ENCODE data around the gene KIAA0232.

The KIAA0232 gene

GRCh38 chr4:6926681-6927478, 144.4 kb downstream of the KIAA0232 start:
- Histone ChIP-seq H3K4me3 (ENCODE audit: low read depth, low read length) (no peak overlapping the region), H3K27me3 (ENCODE audit: control insufficient read depth, insufficient read depth, low read length) (no peaks in the 10 kb centered on the region), H3K9me3 (ENCODE audit: control insufficient read depth, insufficient read depth, low read length) (no peaks in the 10 kb centered on the region), H3K9ac (ENCODE audit: low read depth, low read length) (no peak overlapping the region), H3K27ac (ENCODE audit: low read depth, low read length) (no peak overlapping the region), H3K36me3 (ENCODE audit: control insufficient read depth, insufficient read depth, low read length) (peaks cover 18% of the 10 kb centered on the region), H3K4me1 (ENCODE audit: control insufficient read depth, insufficient read depth, low read length) (peaks cover 8% of the 10 kb centered on the region; the same call in 1 of the 2 replicates)

- H3K9ac ChIP-seq (ENCODE audit: low read depth, low read length), result no peak overlapping the region
- peaks cover 8% of the 10 kb centered on the region; the same call in 1 of the 2 replicates for H3K4me1 ChIP-seq (ENCODE audit: control insufficient read depth, insufficient read depth, low read length)
- peaks cover 18% of the 10 kb centered on the region for H3K36me3 ChIP-seq (ENCODE audit: control insufficient read depth, insufficient read depth, low read length)
- no peak overlapping the region for H3K4me3 ChIP-seq (ENCODE audit: low read depth, low read length)
- no peaks in the 10 kb centered on the region for H3K9me3 ChIP-seq (ENCODE audit: control insufficient read depth, insufficient read depth, low read length)
- no peaks in the 10 kb centered on the region for H3K27me3 ChIP-seq (ENCODE audit: control insufficient read depth, insufficient read depth, low read length)
- H3K27ac ChIP-seq (ENCODE audit: low read depth, low read length), result no peak overlapping the region
These were observed 145.6 kb downstream of the KIAA0232 start for GRCh38 chr4:6928081-6928480.

DNA sequence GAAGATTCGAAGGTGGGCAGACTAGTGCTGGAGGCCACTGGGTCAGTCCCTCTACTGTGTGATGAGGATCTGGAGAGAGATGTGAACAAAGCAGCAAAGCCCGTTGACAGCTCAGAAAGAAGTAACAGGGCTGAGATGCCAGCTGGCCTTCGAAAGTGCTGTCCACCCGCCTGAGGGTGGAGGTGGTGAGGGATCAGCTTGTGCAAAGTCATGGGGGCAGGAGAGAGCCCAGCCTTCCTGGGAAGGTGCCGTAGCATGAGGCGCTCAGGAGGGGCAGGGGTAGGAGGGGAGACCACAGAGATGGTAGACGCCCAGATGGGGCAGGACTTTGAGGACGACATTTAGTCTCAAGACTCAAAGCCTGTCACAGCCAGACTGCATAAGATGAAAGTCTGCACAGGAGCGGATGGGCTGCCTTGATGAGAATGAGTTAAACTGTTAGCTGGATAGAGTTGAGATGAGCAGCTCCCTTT, 146.8 kb downstream of the KIAA0232 start:
- no peak overlapping the region for H3K9ac ChIP-seq (ENCODE audit: low read depth, low read length)
- H3K27me3 ChIP-seq (ENCODE audit: control insufficient read depth, insufficient read depth, low read length), result no peaks in the 10 kb centered on the region
- H3K4me1 ChIP-seq (ENCODE audit: control insufficient read depth, insufficient read depth, low read length), result peaks cover 8% of the 10 kb centered on the region; the same call in 1 of the 2 replicates
- H3K27ac ChIP-seq (ENCODE audit: low read depth, low read length), result no peak overlapping the region
- no peaks in the 10 kb centered on the region for H3K9me3 ChIP-seq (ENCODE audit: control insufficient read depth, insufficient read depth, low read length)
- peaks cover 6% of the 10 kb centered on the region for H3K36me3 ChIP-seq (ENCODE audit: control insufficient read depth, insufficient read depth, low read length)
- H3K4me3 ChIP-seq (ENCODE audit: low read depth, low read length), result no peak overlapping the region

DNA sequence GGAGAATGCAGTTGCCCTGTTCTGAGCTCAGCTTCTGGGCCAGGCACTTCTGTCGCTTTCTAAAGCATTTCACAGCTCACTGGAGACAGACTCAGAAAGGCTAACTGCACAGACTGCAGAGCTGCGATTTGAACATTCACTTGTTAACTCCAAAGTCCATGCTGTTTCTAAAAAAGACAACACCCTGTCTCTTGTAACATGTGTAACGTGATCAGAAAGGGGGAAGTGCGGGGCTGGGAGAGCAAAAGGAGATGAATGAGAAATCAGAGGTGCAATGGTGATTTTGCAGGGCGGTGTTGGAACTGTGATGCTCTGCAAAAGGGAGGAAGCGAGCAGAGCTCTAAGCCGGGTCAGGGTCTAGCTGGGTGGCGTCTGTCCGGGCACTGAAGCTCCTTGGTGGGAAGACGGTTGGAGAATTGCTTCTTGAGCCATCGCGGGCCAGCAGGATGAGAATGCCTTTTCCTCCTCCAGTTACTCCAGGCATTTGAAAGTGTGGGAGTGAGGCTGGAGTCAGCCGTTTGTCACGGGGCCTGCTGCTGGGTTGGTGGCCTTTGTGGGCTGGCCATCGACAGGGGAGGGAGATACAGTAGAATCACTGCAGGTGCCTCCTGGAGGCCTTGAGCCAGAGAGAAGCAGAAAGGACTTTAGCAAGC, 147.4 kb downstream of the KIAA0232 start:
- H3K4me1 ChIP-seq (ENCODE audit: control insufficient read depth, insufficient read depth, low read length), result peaks cover 8% of the 10 kb centered on the region; the same call in 1 of the 2 replicates
- no peak overlapping the region for H3K9ac ChIP-seq (ENCODE audit: low read depth, low read length)

DNA sequence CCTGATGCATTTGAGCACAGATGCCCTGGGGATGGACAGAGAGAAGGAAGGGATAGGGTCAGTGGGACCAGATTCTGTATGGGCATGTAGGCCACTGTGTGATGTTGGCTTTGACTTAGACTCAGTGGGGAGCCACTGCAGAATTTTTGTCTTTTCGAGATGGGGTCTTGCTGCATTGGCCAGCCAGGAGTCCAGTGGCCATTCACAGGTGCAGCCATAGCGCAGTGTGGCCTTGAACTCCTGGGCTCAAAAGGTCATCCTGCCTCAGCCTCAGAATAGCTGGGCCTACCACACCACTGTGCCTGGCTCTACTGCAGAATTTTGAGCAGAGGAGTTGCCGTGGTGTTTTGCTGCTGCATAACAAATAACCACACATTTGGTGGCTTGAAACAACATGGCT, 149.9 kb downstream of the KIAA0232 start:
- H3K9ac ChIP-seq (ENCODE audit: low read depth, low read length), result no peak overlapping the region
- H3K27ac ChIP-seq (ENCODE audit: low read depth, low read length), result no peak overlapping the region
- H3K4me3 ChIP-seq (ENCODE audit: low read depth, low read length), result no peak overlapping the region
- H3K36me3 ChIP-seq (ENCODE audit: control insufficient read depth, insufficient read depth, low read length), result no peaks in the 10 kb centered on the region
- H3K4me1 ChIP-seq (ENCODE audit: control insufficient read depth, insufficient read depth, low read length), result peaks cover 5% of the 10 kb centered on the region; the same call in 1 of the 2 replicates
- no peaks in the 10 kb centered on the region for H3K27me3 ChIP-seq (ENCODE audit: control insufficient read depth, insufficient read depth, low read length)
- no peaks in the 10 kb centered on the region for H3K9me3 ChIP-seq (ENCODE audit: control insufficient read depth, insufficient read depth, low read length)

More for the DNA sequence above, 147.4 kb downstream of the KIAA0232 start:
- H3K36me3 ChIP-seq (ENCODE audit: control insufficient read depth, insufficient read depth, low read length), result no peaks in the 10 kb centered on the region
- no peaks in the 10 kb centered on the region for H3K9me3 ChIP-seq (ENCODE audit: control insufficient read depth, insufficient read depth, low read length)
- no peak overlapping the region for H3K4me3 ChIP-seq (ENCODE audit: low read depth, low read length)
- no peak overlapping the region for H3K27ac ChIP-seq (ENCODE audit: low read depth, low read length)
- no peaks in the 10 kb centered on the region for H3K27me3 ChIP-seq (ENCODE audit: control insufficient read depth, insufficient read depth, low read length)

DNA sequence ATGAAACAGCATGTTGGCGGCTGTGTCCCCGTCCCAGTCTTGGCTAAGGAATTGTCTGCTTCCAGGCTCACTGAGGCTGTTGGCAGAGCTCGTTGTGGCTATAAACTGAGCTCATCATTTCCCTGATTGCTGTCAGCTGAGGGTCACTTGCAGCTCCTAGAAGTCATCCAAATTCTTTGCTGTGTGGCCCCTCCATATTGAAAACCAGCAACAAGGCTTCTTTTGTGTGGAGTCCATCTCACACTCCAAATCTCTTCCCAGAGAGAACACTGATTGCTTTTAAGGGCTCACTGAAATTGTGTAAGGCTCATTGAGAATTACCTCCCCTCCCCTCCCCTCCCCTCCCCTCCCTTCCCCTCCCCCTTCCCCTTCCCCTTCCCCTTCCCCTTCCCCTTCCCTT, 150.4 kb downstream of the KIAA0232 start:
- H3K27me3 ChIP-seq (ENCODE audit: control insufficient read depth, insufficient read depth, low read length), result no peaks in the 10 kb centered on the region
- no peak overlapping the region for H3K4me3 ChIP-seq (ENCODE audit: low read depth, low read length)
- no peaks in the 10 kb centered on the region for H3K36me3 ChIP-seq (ENCODE audit: control insufficient read depth, insufficient read depth, low read length)
- peaks cover 7% of the 10 kb centered on the region; the same call in 1 of the 2 replicates for H3K4me1 ChIP-seq (ENCODE audit: control insufficient read depth, insufficient read depth, low read length)
- no peak overlapping the region for H3K9ac ChIP-seq (ENCODE audit: low read depth, low read length)
- no peak overlapping the region for H3K27ac ChIP-seq (ENCODE audit: low read depth, low read length)
- no peaks in the 10 kb centered on the region for H3K9me3 ChIP-seq (ENCODE audit: control insufficient read depth, insufficient read depth, low read length)

Data from HUES48 (cell line).